AG09309 (cell line): Measurements from ENCODE around the gene CDK6.

Source experiments
- DNase-seq: peaks from one replicate; pipeline ENCODE4 v3.0.0-alpha.2; 2010; ENCODE audit warnings: low read depth
- H3K4me3 ChIP-seq: 2 replicates; pipeline ENCODE4 v1.5.1; 2011; ENCODE audit warnings: mild to moderate bottlenecking, low read depth, low read length, moderate library complexity; ENCODE audit not compliant: control insufficient read depth
- CTCF ChIP-seq: IDR thresholded peaks from 2 replicates; pipeline ENCODE4 v1.5.1; 2011; ENCODE audit warnings: mild to moderate bottlenecking, low read depth, low read length, inconsistent platforms; ENCODE audit not compliant: insufficient read depth, control insufficient read depth; ENCODE audit errors: missing control alignments

Gene CDK6

GRCh38 chr7:92827464-92828120 is 8.8 kb downstream of the CDK6 start:
- no peak for DNase-seq
- no peak for TF ChIP-seq CTCF
- H3K4me3 ChIP-seq, result no peak overlapping the region

GRCh38 chr7:92826258-92826938 is 10.0 kb downstream of the CDK6 start:
- H3K4me3 ChIP-seq, result no peak overlapping the region
- no peak for DNase-seq
- TF ChIP-seq CTCF, result no peak

- TF ChIP-seq CTCF, result no peak
- no peak overlapping the region for H3K4me3 ChIP-seq
- DNase-seq, result no peak
Measured at GRCh38 chr7:92824901-92825480, 11.4 kb downstream of the CDK6 start.

- no peak overlapping the region for H3K4me3 ChIP-seq
- no peak for DNase-seq
- TF ChIP-seq CTCF, result no peak
Measured at GRCh38 chr7:92824450-92824849, 11.9 kb downstream of the CDK6 start.

GRCh38 chr7:92823042-92823441 is 13.3 kb downstream of the CDK6 start:
- DNase-seq, result no peak
- no peak for TF ChIP-seq CTCF
- H3K4me3 ChIP-seq, result no peak overlapping the region

GRCh38 chr7:92820191-92820590 is 16.2 kb downstream of the CDK6 start:
- TF ChIP-seq CTCF, result no peak

More at GRCh38 chr7:92820191-92820590, 16.2 kb downstream of the CDK6 start:
- no peak for DNase-seq
- no peak overlapping the region for H3K4me3 ChIP-seq
